ENCODE measurements around the gene CMTM6. TPM values are rescaled to one million over a fixed set of nuclear protein-coding genes. Genes with fewer than 3 reads are reported as not detected.

CMTM6 gene
- total and polyA plus RNA-seq, 2 of the 8 experiments (the other 6 are each of a cell fraction or from before 2014, with no cell fraction given) = 24.0 to 51.5 TPM

DNA sequence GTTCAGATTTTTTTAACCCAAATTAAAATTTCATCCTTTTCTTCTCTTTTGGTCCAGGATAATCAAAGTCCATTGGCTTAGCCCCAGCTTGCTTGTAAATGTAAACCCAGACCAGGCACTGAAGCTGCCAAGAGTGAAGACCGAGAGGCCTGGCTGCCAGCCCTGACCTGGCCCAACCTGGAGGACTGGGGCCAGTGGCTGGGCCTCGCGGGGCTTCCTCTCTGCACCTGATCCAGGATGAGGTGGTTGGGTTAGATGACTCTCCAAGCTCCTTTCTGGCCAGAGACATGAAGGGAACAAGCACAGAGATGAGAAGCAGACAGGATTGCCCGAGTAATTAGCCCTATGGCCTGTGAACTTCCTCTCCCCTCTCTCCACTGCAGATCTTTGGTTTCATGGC is 50.6 kb downstream of the CMTM6 start:
- H4K5ac ChIP-seq (ENCODE audit: insufficient read length, low read depth, low read length) = no peak overlapping the region
- no peak overlapping the region for H3K18ac ChIP-seq (ENCODE audit: extremely low read depth, low read length)
- H4K8ac ChIP-seq (ENCODE audit: extremely low read depth, insufficient read depth, low read length) = peak overlapping the region; percentile 4; the same call in 1 of the 2 replicates
- POLR2A ChIA-PET (ENCODE audit: partially characterized antibody) = interaction anchor here (0.8 kb wide), 1 partner anchor 376 kb away, joined by 3 read pairs; no protein-coding TSS in a partner anchor
- H2BK20ac ChIP-seq (ENCODE audit: low read length) = no peak overlapping the region
- peaks cover 0 to 6% (median 0%) of the 10 kb centered on the region in 4 experiments; a peak in 2 of 8 replicates for H3K36me3 ChIP-seq (ENCODE audit: control insufficient read depth in 2 of 4, insufficient read depth in 4 of 4, low read length in 3 of 4)
- H3K4me1 ChIP-seq (replicated peaks in 1 of 4; ENCODE audit: control insufficient read depth in 3 of 4, insufficient read depth in 4 of 4, low read length in 3 of 4) = peaks cover 0 to 13% (median 8%) of the 10 kb centered on the region in 4 experiments; a peak in 4 of 7 replicates
- H3K14ac ChIP-seq (ENCODE audit: insufficient read length) = no peak overlapping the region
- H2BK12ac ChIP-seq (ENCODE audit: low read depth, low read length) = no peak overlapping the region
- no peak overlapping the region for H3K27ac ChIP-seq (ENCODE audit: low read depth, low read length)
- no peaks in the 10 kb centered on the region for H3K9me3 ChIP-seq (ENCODE audit: insufficient read depth in 2 of 2, low read depth in 1 of 2, low read length in 1 of 2)
- no peak overlapping the region for H2AK5ac ChIP-seq (ENCODE audit: low read depth, low read length)
- no peak overlapping the region for H3K23ac ChIP-seq (ENCODE audit: insufficient read length)
- no peaks in the 10 kb centered on the region for H3K23me2 ChIP-seq (ENCODE audit: low read depth, low read length)
- H3K79me1 ChIP-seq (ENCODE audit: low read depth, low read length) = no peaks in the 10 kb centered on the region
- H2BK120ac ChIP-seq (replicated peaks; ENCODE audit: low read depth, low read length) = no peak overlapping the region
- 96% methylated on average over 4 of the region's 4 CpGs; no CpG with 5 or more reads in 1 of the 2 experiments for WGBS, 2 experiments (ENCODE audit: extremely low coverage in 1 of 2, insufficient coverage in 1 of 2, insufficient read length in 1 of 2, insufficient replicate concordance in 2 of 2, low coverage in 1 of 2, low lambda C conversion rate in 2 of 2, missing lambda C conversion rate in 1 of 2)
- no peak for TF ChIP-seq SP2 (IDR thresholded peaks at IDR 0.05; ENCODE audit: low read length)
- TF ChIP-seq NRF1 (IDR thresholded peaks at IDR 0.05; ENCODE audit: low read depth, low read length) = no peak
- TF ChIP-seq CBX5 (IDR thresholded peaks at IDR 0.05; ENCODE audit: low read depth, low read length) = no peak
- no peak for TF ChIP-seq CHD1 (IDR thresholded peaks at IDR 0.05; ENCODE audit: low read depth, low read length)
- TF ChIP-seq RNF2 (IDR thresholded peaks at IDR 0.05; ENCODE audit: borderline replicate concordance, low read depth, low read length, missing control alignments, poor library complexity, severe bottlenecking) = no peak
- no peak for TF ChIP-seq SP4 (IDR thresholded peaks at IDR 0.05; ENCODE audit: low read length)
- TF ChIP-seq BACH1 (IDR thresholded peaks at IDR 0.05; ENCODE audit: low read length) = no peak
- TF ChIP-seq YY1 (IDR thresholded peaks at IDR 0.05; ENCODE audit: low read depth, low read length) = no peak
- H3K4me3 ChIP-seq (ENCODE audit: extremely low read depth in 1 of 4, insufficient read depth in 2 of 4, low read depth in 3 of 4, low read length in 4 of 4) = no peak overlapping the region
- no peaks in the 10 kb centered on the region for H4K20me1 ChIP-seq (replicated peaks in 1 of 2; ENCODE audit: control insufficient read depth in 1 of 2, insufficient read depth in 2 of 2, low read length in 2 of 2)
- H3K27me3 ChIP-seq (replicated peaks in 1 of 4; ENCODE audit: control insufficient read depth in 3 of 4, extremely low read depth in 1 of 4, insufficient read depth in 3 of 4, low read length in 3 of 4) = no peaks in the 10 kb centered on the region
- no peak overlapping the region for H3K4ac ChIP-seq (replicated peaks; ENCODE audit: insufficient read length, low read depth, low read length)
- no peak overlapping the region for H3K9ac ChIP-seq (replicated peaks in 1 of 4; ENCODE audit: extremely low read depth in 1 of 4, low read depth in 3 of 4, low read length in 3 of 4)
- DNase-seq (ENCODE audit: low read depth in 1 of 2, low spot score in 2 of 2) = no peak
- no peak overlapping the region for H2BK5ac ChIP-seq (ENCODE audit: low read depth, low read length)
- no peak overlapping the region for H2AFZ ChIP-seq (ENCODE audit: low read length)
- H4K91ac ChIP-seq (replicated peaks; ENCODE audit: insufficient read length, low read length) = no peak overlapping the region
- H3K4me2 ChIP-seq (ENCODE audit: insufficient read depth in 1 of 2, low read depth in 2 of 2, low read length in 2 of 2) = no peak overlapping the region
- CTCF ChIA-PET (ENCODE audit: partially characterized antibody) = interaction anchor here (0.6 to 4.3 kb wide), 4 partner anchors 17 to 238 kb away, joined by 3 to 32 read pairs (median 4); no protein-coding TSS in a partner anchor
- no peak overlapping the region for H2BK15ac ChIP-seq (ENCODE audit: low read length)
- no peaks in the 10 kb centered on the region for H3K79me2 ChIP-seq (ENCODE audit: control insufficient read depth in 1 of 2, insufficient read depth in 2 of 2, low read length in 2 of 2)
- no peak for FAIRE-seq
- no peak overlapping the region for H3K56ac ChIP-seq (replicated peaks; ENCODE audit: insufficient read length, low read depth, low read length)

Data from H1 (cell line).